Gastroesophageal sphincter (tissue), 4 donors: ENCODE results near the gene RRAGD. TPM values are rescaled to one million over a fixed set of nuclear protein-coding genes. Genes with fewer than 3 reads are reported as not detected.

ENCODE experiments used
- ATAC-seq: fragments of 150-250 bp; one replicate; pipeline ENCODE4 v1.9.1; 2016; ENCODE audit warnings: mild to moderate bottlenecking, moderate library complexity
- H3K27ac ChIP-seq, 4 donors: fragments of 200-600 bp; sonication (generic) in 3 of 4; 1 replicate in 3 of 4; 2 replicates in 1 of 4; pipeline ENCODE4 v1.5.1; 2016 to 2019
- H3K27me3 ChIP-seq: fragments of 200-600 bp; sonication (generic); one replicate; pipeline ENCODE4 v1.5.1; 2019
- H3K36me3 ChIP-seq, 2 donors: fragments of 200-600 bp; sonication (generic); one replicate each; pipeline ENCODE4 v1.5.1; 2019; ENCODE audit warnings: control low read depth in 1 of 2
- H3K4me1 ChIP-seq, 3 donors: fragments of 200-600 bp; sonication (generic); 1 replicate in 2 of 3; 2 replicates in 1 of 3; pipeline ENCODE4 v1.5.1; 2016 to 2019; ENCODE audit warnings: control low read depth in 2 of 3
- H3K4me3 ChIP-seq, 2 donors: fragments of 200-600 bp; sonication (generic); one replicate each; pipeline ENCODE4 v1.5.1; 2019; ENCODE audit warnings: mild to moderate bottlenecking in 1 of 2, moderate library complexity in 1 of 2
- H3K9me3 ChIP-seq, 3 donors: fragments of 200-600 bp; sonication (generic); one replicate each; pipeline ENCODE4 v1.5.1; 2017 to 2019; ENCODE audit warnings: control low read depth in 2 of 3
- CTCF ChIP-seq, 4 experiments: fragments of 200-600 bp in 2 of 4; fragments of 450-650 bp in 2 of 4; sonication (generic) in 1 of 4; IDR thresholded peaks; one replicate each; pipeline ENCODE4 v1.5.1; 2017 to 2019; ENCODE audit warnings: antibody characterized with exemption in 4 of 4, mild to moderate bottlenecking in 2 of 4, moderate library complexity in 2 of 4
- EP300 ChIP-seq: sonication (generic); formaldehyde crosslinking; IDR thresholded peaks from one replicate; pipeline ENCODE4 v1.6.1; 2017; ENCODE audit warnings: antibody characterized with exemption, mild to moderate bottlenecking
- POLR2A ChIP-seq, 2 donors: fragments of 450-650 bp; IDR thresholded peaks; one replicate each; pipeline ENCODE4 v1.6.1; 2017; ENCODE audit warnings: antibody characterized with exemption in 2 of 2, mild to moderate bottlenecking in 2 of 2, moderate library complexity in 1 of 2
- POLR2AphosphoS5 ChIP-seq: sonication (generic); formaldehyde crosslinking; IDR thresholded peaks from one replicate; pipeline ENCODE4 v1.6.1; 2017; ENCODE audit warnings: antibody characterized with exemption
- WGBS, 2 donors: methylation state at CpG; one replicate each; pipeline ENCODE4 v1.1.5; 2018; ENCODE audit warnings: low coverage in 1 of 2; 5-methylcytosine and 5-hydroxymethylcytosine counted together
- total RNA-seq, 4 donors: library from RNA; depleted of rRNA; stranded (reverse); fragments of >200 nt; gene quantifications; one replicate each; pipeline ENCODE4 v1.1.0, GENCODE V29; 2016

RRAGD gene
- total RNA-seq, 4 donors from 2014 or later, result 14.8 to 38.5 (median 24.8) TPM

- TF ChIP-seq POLR2A (IDR thresholded peaks at IDR 0.05) (no peak), EP300 (no peak), CTCF (IDR thresholded peaks at IDR 0.05) (no peak), POLR2AphosphoS5 (no peak)
- no peak for ATAC-seq
- no peaks in the 10 kb centered on the region for H3K27me3 ChIP-seq
- WGBS, 2 donors, result 90 to 96% methylated on average over 2 of the region's 2 CpGs
- no peaks in the 10 kb centered on the region for H3K9me3 ChIP-seq
- H3K4me1 ChIP-seq, result peaks cover 0 to 4% (median 0%) of the 10 kb centered on the region in 3 donors
- H3K4me3 ChIP-seq, result no peak overlapping the region
- H3K27ac ChIP-seq, result no peak overlapping the region
- no peaks in the 10 kb centered on the region for H3K36me3 ChIP-seq
Measured at GRCh38 chr6:89439014-89439413, 26.9 kb upstream of the RRAGD start.

- ATAC-seq, result no peak
- Histone ChIP-seq H3K9me3 (no peaks in the 10 kb centered on the region), H3K4me1 (peaks cover 0 to 12% (median 0%) of the 10 kb centered on the region in 3 donors), H3K4me3 (no peak overlapping the region), H3K27ac (no peak overlapping the region), H3K36me3 (no peaks in the 10 kb centered on the region), H3K27me3 (no peaks in the 10 kb centered on the region)
- 20 to 40% methylated on average over 1 of the region's 1 CpG for WGBS, 2 donors
- TF ChIP-seq POLR2A (IDR thresholded peaks at IDR 0.05), result no peak
- TF ChIP-seq CTCF (IDR thresholded peaks at IDR 0.05), result no peak
- no peak for TF ChIP-seq POLR2AphosphoS5
- no peak for TF ChIP-seq EP300
Measured at GRCh38 chr6:89438248-89438647, 26.2 kb upstream of the RRAGD start.

GRCh38 chr6:89436226-89436625 is 24.2 kb upstream of the RRAGD start:
- H3K27ac ChIP-seq, result no peak overlapping the region
- no peak for ATAC-seq
- H3K27me3 ChIP-seq, result no peaks in the 10 kb centered on the region
- H3K4me3 ChIP-seq, result no peak overlapping the region
- H3K4me1 ChIP-seq, result peaks cover 0 to 19% (median 5%) of the 10 kb centered on the region in 3 donors
- WGBS, 2 donors, result 38 to 69% methylated on average over 2 of the region's 2 CpGs
- H3K9me3 ChIP-seq, result no peaks in the 10 kb centered on the region
- no peaks in the 10 kb centered on the region for H3K36me3 ChIP-seq
- no peak for TF ChIP-seq POLR2A (IDR thresholded peaks at IDR 0.05)
- no peak for TF ChIP-seq POLR2AphosphoS5
- no peak for TF ChIP-seq CTCF (IDR thresholded peaks at IDR 0.05)
- no peak for TF ChIP-seq EP300

- no peak for ATAC-seq
- peaks cover 0 to 23% (median 5%) of the 10 kb centered on the region in 3 donors for H3K4me1 ChIP-seq
- no peak overlapping the region for H3K27ac ChIP-seq
- TF ChIP-seq EP300 (no peak), CTCF (IDR thresholded peaks at IDR 0.05) (no peak), POLR2AphosphoS5 (no peak), POLR2A (IDR thresholded peaks at IDR 0.05) (no peak)
- 56 to 79% methylated on average over 3 to 4 of the region's 4 CpGs for WGBS, 2 donors
- no peak overlapping the region for H3K4me3 ChIP-seq
- H3K27me3 ChIP-seq, result no peaks in the 10 kb centered on the region
- H3K9me3 ChIP-seq, result no peaks in the 10 kb centered on the region
- H3K36me3 ChIP-seq, result no peaks in the 10 kb centered on the region
Measured at GRCh38 chr6:89434954-89435353, 22.9 kb upstream of the RRAGD start.

- TF ChIP-seq POLR2AphosphoS5, result no peak
- TF ChIP-seq EP300, result no peak
- TF ChIP-seq POLR2A (IDR thresholded peaks at IDR 0.05), result no peak
- no peak for TF ChIP-seq CTCF (IDR thresholded peaks at IDR 0.05)
- WGBS, 2 donors, result 78 to 89% methylated on average over 3 of the region's 3 CpGs
- H3K27me3 ChIP-seq, result no peaks in the 10 kb centered on the region
- H3K4me1 ChIP-seq, result peaks cover 0 to 23% (median 5%) of the 10 kb centered on the region in 3 donors
- no peaks in the 10 kb centered on the region for H3K9me3 ChIP-seq
- H3K27ac ChIP-seq, result no peak overlapping the region
- no peak for ATAC-seq
- H3K4me3 ChIP-seq, result peak overlapping the region in 1 of 2 donors; percentile 86
- no peaks in the 10 kb centered on the region for H3K36me3 ChIP-seq
Measured at GRCh38 chr6:89434150-89434499, 22.1 kb upstream of the RRAGD start.
